ENCODE measurements around the gene SUB1. TPM values are rescaled to one million over a fixed set of nuclear protein-coding genes. Genes with fewer than 3 reads are reported as not detected.

The SUB1 gene
- polyA plus RNA-seq, 1 of the 3 experiments (the other 2 are of a cell fraction), result 50.8 TPM

GRCh38 chr5:32601623-32602295 is 16.4 kb downstream of the SUB1 start (continued):
- no peak for TF ChIP-seq IRF3 (IDR thresholded peaks at IDR 0.05; ENCODE audit: low read depth, low read length)
- TF ChIP-seq SIN3A (IDR thresholded peaks at IDR 0.05; ENCODE audit: borderline replicate concordance, low read depth, low read length), result no peak
- TF ChIP-seq GABPA (IDR thresholded peaks at IDR 0.05; ENCODE audit: low read depth), result no peak
- no peak for TF ChIP-seq GATA2 (CRISPR knock-in tag; IDR thresholded peaks at IDR 0.05)
- no peak for TF ChIP-seq TEAD4 (IDR thresholded peaks at IDR 0.05; ENCODE audit: borderline replicate concordance, insufficient read depth)
- no peak for TF ChIP-seq SMC3 (IDR thresholded peaks at IDR 0.05; ENCODE audit: low read depth, low read length)
- no peak for TF ChIP-seq TAF1 (IDR thresholded peaks at IDR 0.05; ENCODE audit: borderline replicate concordance, low read depth, low read length)

DNA sequence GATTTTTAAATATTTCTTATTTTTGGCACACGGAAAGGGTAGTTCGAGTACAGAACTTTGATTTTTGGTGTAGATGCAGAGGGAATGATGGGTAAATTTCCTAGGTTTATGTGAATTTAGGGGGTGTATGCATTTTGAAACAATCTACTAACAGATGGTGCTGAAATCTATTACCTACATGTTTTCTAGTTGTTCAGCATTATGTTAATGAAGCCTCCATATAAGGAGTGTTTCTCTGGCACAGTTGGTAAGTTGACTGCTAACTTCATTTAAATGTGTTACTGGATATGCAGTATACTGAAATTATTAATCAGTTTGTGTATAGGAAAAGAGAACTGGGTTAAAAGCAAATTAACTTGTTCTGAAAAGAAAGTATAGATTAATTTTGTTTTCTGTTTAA is 17.5 kb downstream of the SUB1 start:
- peaks cover 49% of the 10 kb centered on the region for H3F3A ChIP-seq (replicated peaks; ENCODE audit: insufficient read depth)
- TF ChIP-seq TAF1 (IDR thresholded peaks at IDR 0.05; ENCODE audit: borderline replicate concordance, low read depth, low read length) (no peak), YY1 (IDR thresholded peaks at IDR 0.05; ENCODE audit: low read depth) (no peak), TEAD4 (IDR thresholded peaks at IDR 0.05; ENCODE audit: borderline replicate concordance, insufficient read depth) (no peak), NRF1 (IDR thresholded peaks at IDR 0.05; ENCODE audit: low read depth, low read length) (no peak), RXRA (IDR thresholded peaks at IDR 0.05; ENCODE audit: borderline replicate concordance, low read depth) (no peak), FOXM1 (IDR thresholded peaks at IDR 0.05; ENCODE audit: low read depth) (no peak), MAX (IDR thresholded peaks at IDR 0.05; ENCODE audit: low read depth) (no peak), ELF1 (IDR thresholded peaks at IDR 0.05) (no peak), RAD21 (IDR thresholded peaks at IDR 0.05; ENCODE audit: low read length) (no peak), RCOR1 (IDR thresholded peaks at IDR 0.05; ENCODE audit: low read length) (no peak), NFIC (IDR thresholded peaks at IDR 0.05; ENCODE audit: borderline replicate concordance) (no peak), GABPA (IDR thresholded peaks at IDR 0.05; ENCODE audit: low read depth) (no peak), FOSL2 (IDR thresholded peaks at IDR 0.05; ENCODE audit: borderline replicate concordance, low read depth) (no peak), USF1 (IDR thresholded peaks at IDR 0.05; ENCODE audit: borderline replicate concordance, low read depth) (no peak), EZH2phosphoT487 (IDR thresholded peaks at IDR 0.05; ENCODE audit: borderline replicate concordance, low read depth) (no peak), SIN3A (IDR thresholded peaks at IDR 0.05; ENCODE audit: borderline replicate concordance, low read depth, low read length) (no peak), MXI1 (IDR thresholded peaks at IDR 0.05; ENCODE audit: low read depth, low read length) (no peak)
- TF ChIP-seq, protein P1, sequence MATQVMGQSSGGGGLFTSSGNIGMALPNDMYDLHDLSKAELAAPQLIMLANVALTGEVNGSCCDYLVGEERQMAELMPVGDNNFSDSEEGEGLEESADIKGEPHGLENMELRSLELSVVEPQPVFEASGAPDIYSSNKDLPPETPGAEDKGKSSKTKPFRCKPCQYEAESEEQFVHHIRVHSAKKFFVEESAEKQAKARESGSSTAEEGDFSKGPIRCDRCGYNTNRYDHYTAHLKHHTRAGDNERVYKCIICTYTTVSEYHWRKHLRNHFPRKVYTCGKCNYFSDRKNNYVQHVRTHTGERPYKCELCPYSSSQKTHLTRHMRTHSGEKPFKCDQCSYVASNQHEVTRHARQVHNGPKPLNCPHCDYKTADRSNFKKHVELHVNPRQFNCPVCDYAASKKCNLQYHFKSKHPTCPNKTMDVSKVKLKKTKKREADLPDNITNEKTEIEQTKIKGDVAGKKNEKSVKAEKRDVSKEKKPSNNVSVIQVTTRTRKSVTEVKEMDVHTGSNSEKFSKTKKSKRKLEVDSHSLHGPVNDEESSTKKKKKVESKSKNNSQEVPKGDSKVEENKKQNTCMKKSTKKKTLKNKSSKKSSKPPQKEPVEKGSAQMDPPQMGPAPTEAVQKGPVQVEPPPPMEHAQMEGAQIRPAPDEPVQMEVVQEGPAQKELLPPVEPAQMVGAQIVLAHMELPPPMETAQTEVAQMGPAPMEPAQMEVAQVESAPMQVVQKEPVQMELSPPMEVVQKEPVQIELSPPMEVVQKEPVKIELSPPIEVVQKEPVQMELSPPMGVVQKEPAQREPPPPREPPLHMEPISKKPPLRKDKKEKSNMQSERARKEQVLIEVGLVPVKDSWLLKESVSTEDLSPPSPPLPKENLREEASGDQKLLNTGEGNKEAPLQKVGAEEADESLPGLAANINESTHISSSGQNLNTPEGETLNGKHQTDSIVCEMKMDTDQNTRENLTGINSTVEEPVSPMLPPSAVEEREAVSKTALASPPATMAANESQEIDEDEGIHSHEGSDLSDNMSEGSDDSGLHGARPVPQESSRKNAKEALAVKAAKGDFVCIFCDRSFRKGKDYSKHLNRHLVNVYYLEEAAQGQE (IDR thresholded peaks at IDR 0.05; ENCODE audit: low read depth, low read length), result no peak
- TF ChIP-seq, protein P2, sequence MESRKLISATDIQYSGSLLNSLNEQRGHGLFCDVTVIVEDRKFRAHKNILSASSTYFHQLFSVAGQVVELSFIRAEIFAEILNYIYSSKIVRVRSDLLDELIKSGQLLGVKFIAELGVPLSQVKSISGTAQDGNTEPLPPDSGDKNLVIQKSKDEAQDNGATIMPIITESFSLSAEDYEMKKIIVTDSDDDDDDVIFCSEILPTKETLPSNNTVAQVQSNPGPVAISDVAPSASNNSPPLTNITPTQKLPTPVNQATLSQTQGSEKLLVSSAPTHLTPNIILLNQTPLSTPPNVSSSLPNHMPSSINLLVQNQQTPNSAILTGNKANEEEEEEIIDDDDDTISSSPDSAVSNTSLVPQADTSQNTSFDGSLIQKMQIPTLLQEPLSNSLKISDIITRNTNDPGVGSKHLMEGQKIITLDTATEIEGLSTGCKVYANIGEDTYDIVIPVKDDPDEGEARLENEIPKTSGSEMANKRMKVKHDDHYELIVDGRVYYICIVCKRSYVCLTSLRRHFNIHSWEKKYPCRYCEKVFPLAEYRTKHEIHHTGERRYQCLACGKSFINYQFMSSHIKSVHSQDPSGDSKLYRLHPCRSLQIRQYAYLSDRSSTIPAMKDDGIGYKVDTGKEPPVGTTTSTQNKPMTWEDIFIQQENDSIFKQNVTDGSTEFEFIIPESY (IDR thresholded peaks at IDR 0.05; ENCODE audit: borderline replicate concordance, low read depth), result no peak

More for the DNA sequence above, 17.5 kb downstream of the SUB1 start:
- Histone ChIP-seq H3K79me2 (ENCODE audit: insufficient read depth) (peaks cover 55% of the 10 kb centered on the region), H3K36me3 (replicated peaks in 1 of 2; ENCODE audit: control insufficient read depth in 1 of 2, insufficient read depth in 2 of 2, low read length in 1 of 2) (peaks cover 66 to 82% of the 10 kb centered on the region in 2 experiments), H3K9me3 (no peaks in the 10 kb centered on the region), H3K4me2 (no peak overlapping the region), H3K9ac (no peak overlapping the region), H3K9me2 (no peaks in the 10 kb centered on the region), H3K27ac (ENCODE audit: low read depth in 2 of 2, low read length in 1 of 2) (no peak overlapping the region), H4K20me1 (ENCODE audit: insufficient read depth) (peaks cover 9% of the 10 kb centered on the region), H3K27me3 (ENCODE audit: insufficient read depth) (no peaks in the 10 kb centered on the region), H3K4me3 (ENCODE audit: low read depth in 2 of 2, low read length in 1 of 2) (no peak overlapping the region), H3K4me1 (ENCODE audit: control insufficient read depth in 1 of 2, insufficient read depth in 2 of 2, low read depth in 1 of 2, low read length in 1 of 2) (peaks cover 0 to 15% of the 10 kb centered on the region in 2 experiments; a peak in 3 of 4 replicates), H2AFZ (ENCODE audit: low read depth) (no peak overlapping the region)
- WGBS (ENCODE audit: low lambda C conversion rate), result 96% methylated on average over 2 of the region's 2 CpGs
- POLR2A ChIA-PET, result no interaction called here
- CTCF ChIA-PET, result interaction anchor here (1.0 to 1.9 kb wide), 2 partner anchors 9 to 113 kb away, joined by 3 to 5 read pairs; no protein-coding TSS in a partner anchor
- no peak for DNase-seq
